Measurements from ENCODE around the gene SYNE4.
A peak's percentile ranks its signal among the peaks of the same experiment; 100 is the strongest.
"Not testable (repeated sequence)": the region's sequence is repeated elsewhere in the genome, so short reads cannot be mapped to it uniquely, and the experiment has no call there.

Gene SYNE4

GRCh38 chr19:36008336-36008978 lies at the start of gene SYNE4:
Gene SYNE4, minus strand, starts transcription at chr19:36008813. Its CDS starts 132 bp downstream, at chr19:36008681.
- DNase-seq (ENCODE audit: low read depth): no peak

GRCh38 chr19:36054733-36055686 lies 46.4 kb upstream of the SYNE4 start, which contains the start of gene WDR62:
Gene WDR62, plus strand, starts transcription at chr19:36054897. Its CDS starts 75 bp downstream, at chr19:36054972.
- DNase-seq (ENCODE audit: low read depth): peak; percentile 91

- DNase-seq (ENCODE audit: low read depth): peak; percentile 99
Measured at GRCh38 chr19:36054119-36054732, 45.6 kb upstream of the SYNE4 start, which contains the start of gene THAP8. Gene THAP8, minus strand, starts transcription at chr19:36054285. Its CDS starts 68 bp downstream, at chr19:36054217.

GRCh38 chr19:36051637-36052036 lies 43.0 kb upstream of the SYNE4 start:
- no peak for DNase-seq (ENCODE audit: low read depth)

GRCh38 chr19:36051236-36051635 lies 42.6 kb upstream of the SYNE4 start:
- DNase-seq (ENCODE audit: low read depth): peak; percentile 15

GRCh38 chr19:36049080-36049698 lies 40.6 kb upstream of the SYNE4 start:
- DNase-seq (ENCODE audit: low read depth): peak; percentile 22

- DNase-seq (ENCODE audit: low read depth): no peak
Measured at GRCh38 chr19:36047835-36048234, 39.2 kb upstream of the SYNE4 start.

- peak; percentile 47 for DNase-seq (ENCODE audit: low read depth)
Measured at GRCh38 chr19:36046443-36047050, 37.9 kb upstream of the SYNE4 start.

- no peak for DNase-seq (ENCODE audit: low read depth)
Measured at GRCh38 chr19:36043952-36044351, 35.3 kb upstream of the SYNE4 start.

- DNase-seq (ENCODE audit: low read depth): peak; percentile 93
Measured at GRCh38 chr19:36041831-36042230, 33.2 kb upstream of the SYNE4 start.

- not testable (repeated sequence) for DNase-seq (ENCODE audit: low read depth)
Measured at GRCh38 chr19:36041092-36041491, 32.5 kb upstream of the SYNE4 start.

GRCh38 chr19:36040495-36040894 lies 31.9 kb upstream of the SYNE4 start:
- no peak for DNase-seq (ENCODE audit: low read depth)

GRCh38 chr19:36032251-36033104 lies 23.9 kb upstream of the SYNE4 start, which contains the start of gene CLIP3:
Gene CLIP3, minus strand, starts transcription at chr19:36032873. Its CDS starts 516 bp downstream, at chr19:36032357.
- DNase-seq (ENCODE audit: low read depth): peak; percentile 48

- DNase-seq (ENCODE audit: low read depth): no peak
Measured at GRCh38 chr19:36031308-36031707, 22.7 kb upstream of the SYNE4 start.

- DNase-seq (ENCODE audit: low read depth): no peak
Measured at GRCh38 chr19:36030264-36031148, 21.9 kb upstream of the SYNE4 start.

GRCh38 chr19:36028313-36029041 lies 19.9 kb upstream of the SYNE4 start:
- no peak for DNase-seq (ENCODE audit: low read depth)

GRCh38 chr19:36027696-36028095 lies 19.1 kb upstream of the SYNE4 start:
- no peak for DNase-seq (ENCODE audit: low read depth)

GRCh38 chr19:36026091-36026876 lies 17.7 kb upstream of the SYNE4 start:
- DNase-seq (ENCODE audit: low read depth): no peak

Measured in iris pigment epithelial cell (primary cell).